GOT3 (cell line): Measurements from ENCODE around the gene BRF1.

Experiments used
- DNase-seq: peaks from one replicate; lab custom pipeline; 2025; ENCODE audit warnings: mixed read lengths; lab: John Stamatoyannopoulos, UW

The BRF1 gene

DNA sequence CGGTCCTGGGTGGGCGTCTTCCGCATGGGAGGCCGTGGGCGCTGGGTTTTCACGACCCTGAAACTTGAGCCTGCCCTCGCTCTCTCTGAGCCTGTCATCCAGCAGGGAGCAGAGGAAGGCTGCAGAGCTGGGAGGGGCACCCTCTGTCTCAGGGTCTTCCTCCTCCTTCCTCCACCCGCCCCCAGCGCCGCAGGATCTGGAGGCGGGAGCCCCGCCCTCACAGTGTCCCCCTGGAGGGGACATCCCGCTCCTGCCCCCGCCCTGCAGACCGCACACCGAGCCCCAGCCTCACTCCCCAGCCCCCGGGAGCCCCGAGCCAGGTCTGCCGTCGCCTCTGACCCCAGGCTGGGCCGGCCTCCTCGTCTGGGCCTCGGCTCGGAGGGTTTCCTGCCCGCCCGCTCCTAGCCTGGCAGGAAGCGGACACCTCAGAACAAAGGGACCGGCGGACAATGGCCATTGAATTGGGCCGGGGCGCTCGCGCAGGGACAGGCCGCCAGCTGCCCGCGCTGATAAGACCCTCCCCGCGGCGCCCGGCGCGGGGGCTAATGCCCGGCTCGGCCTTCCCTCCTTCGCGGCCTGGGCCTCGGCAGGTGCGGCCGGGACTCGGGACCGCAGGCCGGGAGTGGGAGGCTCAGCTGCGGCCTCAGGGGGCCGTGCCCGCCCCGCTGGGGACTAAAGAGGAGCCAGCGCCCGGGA, 104.4 kb downstream of the BRF1 start:
- no peak for DNase-seq

- DNase-seq: no peak
Observed at GRCh38 chr14:105195522-105196264, 105.1 kb downstream of the BRF1 start.

- DNase-seq: no peak
Observed at GRCh38 chr14:105195051-105195450, 105.8 kb downstream of the BRF1 start.

DNA sequence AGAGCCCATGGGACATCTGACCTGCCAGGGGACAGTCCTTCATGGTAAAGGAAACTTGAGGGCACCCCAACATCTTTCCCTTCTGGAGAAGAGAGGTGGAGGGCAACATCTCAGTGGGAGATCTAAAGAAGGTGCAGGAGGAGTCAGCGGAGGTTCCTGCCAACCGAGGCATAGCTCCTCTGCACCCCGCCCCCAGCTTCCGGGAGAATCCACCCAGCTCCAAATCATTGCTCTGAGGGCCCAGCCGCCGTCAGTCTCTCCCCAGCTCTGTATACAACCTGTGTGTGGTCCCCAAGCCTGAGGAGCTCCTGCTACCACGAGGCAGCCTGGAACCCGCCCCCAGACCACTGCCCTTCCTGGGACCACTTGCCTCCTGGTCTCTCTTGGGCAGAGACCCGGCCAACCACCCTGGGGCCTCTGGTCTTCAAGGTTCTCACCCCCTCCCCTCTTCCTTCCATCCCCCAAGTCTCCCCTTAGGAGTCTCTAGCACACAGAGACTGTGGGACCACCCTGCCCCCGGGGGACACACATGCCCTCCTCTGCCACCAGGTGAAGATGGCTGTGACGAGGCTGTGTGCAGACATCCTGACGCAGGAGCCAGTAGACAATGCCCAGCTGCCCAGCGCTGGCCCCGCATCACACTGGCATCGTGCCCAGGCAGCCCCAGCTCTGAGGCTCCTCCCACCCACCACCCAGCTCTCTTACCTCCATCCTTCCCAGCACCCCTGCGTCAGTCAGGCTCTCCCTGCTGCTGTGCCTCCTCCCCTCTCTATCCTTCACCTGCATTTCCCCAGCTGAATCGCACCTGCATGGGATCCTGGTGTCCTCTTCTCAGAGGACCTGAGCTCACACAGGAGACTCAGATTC, 106.7 kb downstream of the BRF1 start:
- DNase-seq: no peak

GRCh38 chr14:105192866-105193731, 107.7 kb downstream of the BRF1 start:
- no peak for DNase-seq

DNA sequence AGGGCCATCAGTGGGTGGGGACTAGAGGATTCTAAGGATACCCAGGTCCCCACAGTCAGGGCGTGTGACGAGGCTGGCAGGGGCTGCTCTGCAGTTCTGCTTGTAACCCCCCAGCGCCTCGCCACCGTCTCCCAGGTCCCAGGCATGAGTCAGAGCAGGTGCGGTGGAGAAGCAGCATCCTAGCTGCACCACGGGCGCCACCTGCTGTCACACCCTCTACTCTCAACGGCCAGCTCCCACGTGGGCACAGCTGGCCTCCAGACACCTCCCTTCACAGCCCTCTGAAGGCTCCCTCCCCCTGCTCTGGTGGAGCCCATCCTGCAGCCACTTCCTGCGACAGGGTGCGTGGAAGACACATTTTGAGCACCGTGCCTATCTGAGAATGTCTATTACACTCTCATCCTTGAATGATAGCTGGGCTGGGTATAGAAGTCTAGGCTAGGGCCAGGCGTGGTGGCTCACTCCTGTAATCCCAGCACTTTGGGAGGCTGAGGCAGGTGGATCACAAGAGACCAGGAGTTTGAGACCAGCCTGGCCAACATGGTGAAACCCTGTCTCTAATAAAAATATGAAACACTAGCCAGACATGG, 112.8 kb downstream of the BRF1 start:
- no peak for DNase-seq

DNA sequence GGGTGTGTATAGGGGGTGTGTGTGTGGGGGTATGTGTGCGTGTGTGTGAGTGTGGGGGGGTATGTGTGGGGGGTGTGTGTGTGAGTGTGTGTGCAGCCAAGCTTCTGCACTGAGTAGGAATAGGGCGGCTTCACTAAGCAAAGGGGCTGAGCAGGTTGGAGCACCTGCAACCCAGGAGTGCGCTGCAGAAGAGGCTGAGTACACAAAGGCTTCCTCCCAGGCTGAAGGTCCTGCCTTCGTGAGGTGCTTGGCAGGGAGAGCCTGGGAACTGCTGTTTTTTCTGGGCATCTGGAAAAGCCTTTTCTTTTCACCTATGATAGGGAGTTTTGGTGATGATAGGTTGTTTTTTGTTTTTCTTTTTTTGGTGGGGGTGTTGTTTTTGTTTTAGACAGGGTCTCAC, 113.7 kb downstream of the BRF1 start:
- DNase-seq: no peak

DNA sequence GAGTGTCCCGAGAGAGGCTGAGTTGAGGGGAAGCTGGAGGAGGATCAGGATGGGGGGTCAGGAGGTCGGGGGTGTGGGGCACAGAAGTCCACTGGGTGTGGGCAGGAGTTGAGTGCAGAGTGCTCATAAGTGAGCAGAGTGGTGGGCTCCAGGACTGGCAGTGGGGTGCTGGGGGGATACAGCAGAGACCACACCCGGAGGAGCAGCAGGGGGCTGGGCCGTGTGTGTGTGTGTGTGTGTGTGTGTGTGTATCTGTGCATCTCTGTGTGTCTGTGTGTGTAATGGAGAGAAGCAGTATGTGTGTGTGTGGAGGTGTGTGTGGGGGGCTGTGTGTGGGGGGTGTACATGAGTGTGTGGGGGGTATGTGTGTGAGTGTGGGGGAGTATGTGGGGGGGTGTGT, 114.8 kb downstream of the BRF1 start:
- no peak for DNase-seq

DNA sequence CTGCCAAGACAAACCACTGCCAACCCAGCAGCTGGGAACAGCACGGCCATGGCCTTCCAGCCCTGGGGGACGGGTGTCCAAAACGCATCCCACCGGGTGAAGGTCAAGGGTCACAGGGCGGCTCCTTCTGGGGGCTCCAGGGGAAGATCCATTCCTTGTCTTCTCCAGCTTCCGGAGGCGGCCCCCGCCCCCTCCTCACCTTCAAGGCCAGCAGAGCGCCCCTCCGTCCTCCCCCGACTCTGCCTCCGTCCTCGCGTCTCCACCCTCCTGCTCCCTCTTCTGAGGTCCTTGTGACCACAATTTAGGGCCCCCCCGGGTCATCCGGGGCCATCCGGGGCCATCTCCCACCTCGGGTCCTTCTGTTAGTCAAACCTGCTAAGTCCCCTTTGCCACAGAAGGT, 115.8 kb downstream of the BRF1 start:
- DNase-seq: no peak

- no peak for DNase-seq
Observed at GRCh38 chr14:105184461-105184860, 116.3 kb downstream of the BRF1 start.

- DNase-seq: no peak
Observed at GRCh38 chr14:105182296-105183020, 118.3 kb downstream of the BRF1 start.

DNA sequence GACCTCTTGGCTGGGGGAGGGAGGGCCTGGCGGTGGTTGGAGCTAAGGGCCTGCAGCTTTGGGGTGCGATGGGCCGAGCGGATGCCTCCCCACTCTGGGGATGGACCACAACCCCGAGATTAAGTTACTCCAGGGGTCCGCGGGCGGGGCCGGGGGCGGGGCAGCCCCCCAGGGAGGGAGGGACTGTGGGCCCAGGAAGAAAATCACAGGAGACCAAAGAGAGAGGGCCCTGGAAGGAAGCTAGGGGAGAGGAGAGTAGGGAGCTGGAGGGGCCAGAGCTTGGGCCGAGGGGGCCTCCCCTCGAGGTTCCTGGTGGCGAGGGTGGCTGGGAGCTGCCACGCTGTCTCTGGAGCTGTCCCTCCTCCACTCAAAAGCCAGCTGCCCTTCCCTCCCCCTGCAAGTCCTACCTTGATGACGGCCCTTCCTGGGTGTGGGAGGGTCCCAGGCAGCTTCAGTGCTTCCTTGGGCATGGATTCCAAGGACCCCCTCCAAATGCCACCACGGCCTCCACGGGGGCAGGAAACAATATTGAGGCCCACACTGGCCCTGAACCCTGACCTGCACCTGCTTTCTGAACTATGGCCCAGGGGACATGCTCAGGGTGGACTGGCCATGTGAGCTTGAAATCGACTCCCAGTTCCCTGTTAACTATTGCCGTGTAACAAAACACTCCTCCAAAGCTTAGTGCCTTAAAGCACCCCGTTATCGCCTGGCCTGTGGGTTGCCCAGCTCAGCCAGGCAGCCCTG, 119.1 kb downstream of the BRF1 start:
- no peak for DNase-seq

- DNase-seq: no peak
Observed at GRCh38 chr14:105180592-105181548, 119.9 kb downstream of the BRF1 start, which contains the start of gene NUDT14. Gene NUDT14 (minus strand): TSS chr14:105181312. CDS start chr14:105181209, 103 bp downstream.

- no peak for DNase-seq
Observed at GRCh38 chr14:105179191-105179590, 121.6 kb downstream of the BRF1 start.

GRCh38 chr14:105178868-105179140, 122.0 kb downstream of the BRF1 start:
- DNase-seq: no peak

DNA sequence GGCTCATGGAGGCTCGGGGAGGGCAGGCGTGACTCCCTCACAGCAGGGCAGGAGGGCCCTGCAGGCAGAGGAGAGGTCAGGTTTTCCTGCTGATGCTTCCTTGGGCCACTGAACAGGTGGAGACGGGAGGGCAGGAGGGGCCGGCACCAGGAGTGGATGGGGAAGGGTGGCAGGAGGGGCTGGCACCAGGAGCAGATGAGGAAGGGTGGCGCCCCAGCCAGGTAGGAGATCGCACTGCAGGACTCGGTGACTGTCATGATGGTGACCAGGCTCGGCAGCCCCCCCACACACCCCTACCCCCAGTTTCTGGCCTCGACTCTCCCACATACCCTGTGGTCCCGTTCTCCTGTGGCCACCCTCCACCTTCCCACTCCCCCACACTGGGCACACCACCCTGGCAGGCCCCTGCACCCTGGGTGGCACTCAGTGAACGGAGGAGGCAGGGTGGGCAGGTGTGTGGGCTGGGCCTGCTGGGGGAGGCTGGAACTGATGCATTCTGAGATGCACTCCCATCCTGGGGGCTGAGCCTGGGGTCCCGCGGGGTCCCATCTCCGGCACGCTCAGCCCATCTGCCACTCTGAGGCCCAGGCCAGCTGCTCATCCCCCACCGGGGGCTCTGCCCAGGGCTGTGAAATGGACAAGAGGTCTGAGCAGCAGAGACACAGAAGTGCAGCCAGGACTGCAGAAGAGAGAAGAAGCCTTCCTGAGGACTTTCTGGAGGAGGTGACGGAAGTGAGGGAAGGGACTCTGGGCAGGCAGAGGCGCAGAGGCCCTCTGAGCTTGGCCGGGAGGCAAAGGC, 122.5 kb downstream of the BRF1 start:
- no peak for DNase-seq

DNA sequence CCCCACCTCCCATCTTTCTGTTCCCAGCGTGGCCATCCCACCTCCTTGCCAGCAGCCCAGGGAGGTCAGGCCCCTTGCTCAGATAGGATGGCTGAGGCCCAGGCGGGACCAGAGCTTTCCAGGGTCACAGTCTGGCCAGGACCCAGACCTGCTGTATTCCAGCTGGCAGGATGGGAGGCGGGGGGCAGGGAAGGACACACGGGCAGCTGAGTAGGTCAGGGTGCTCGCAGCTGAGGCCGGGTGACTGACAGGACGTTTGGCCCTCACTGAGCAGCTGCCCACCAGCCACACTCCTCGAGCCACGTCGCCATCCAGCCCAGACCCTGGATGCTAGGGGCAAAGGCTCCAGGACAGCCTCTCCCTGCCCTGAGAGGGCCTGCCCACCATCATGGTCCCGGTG, 123.7 kb downstream of the BRF1 start:
- DNase-seq: no peak

DNA sequence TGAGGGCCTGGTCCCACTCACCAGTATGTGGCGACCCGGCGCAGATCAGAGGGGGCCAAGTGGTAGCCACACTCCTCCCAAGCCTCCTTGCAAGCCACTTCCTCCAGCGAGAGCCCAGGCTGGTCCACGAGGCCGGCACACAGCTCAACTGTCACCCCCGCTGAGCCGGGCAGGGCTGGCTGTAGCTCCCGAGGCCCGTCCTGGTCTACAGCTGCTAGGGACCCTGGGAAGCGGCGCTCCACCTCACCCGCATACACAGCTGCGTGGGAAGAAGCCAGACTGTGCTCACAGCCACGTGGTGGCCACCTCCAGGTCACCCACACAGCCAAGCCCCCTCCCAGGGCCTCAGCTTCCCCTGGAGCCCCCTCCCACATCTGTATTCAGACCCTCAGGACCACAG, 124.3 kb downstream of the BRF1 start:
- DNase-seq: no peak
